Activated CD8-positive, alpha-beta memory T cell treated with anti-CD3 and anti-CD28 coated beads for 36 hours (primary cell): ENCODE results near the gene SPATS2. TPM values are rescaled to one million over a fixed set of nuclear protein-coding genes. Genes with fewer than 3 reads are reported as not detected.
"Not testable (repeated sequence)": the region's sequence is repeated elsewhere in the genome, so short reads cannot be mapped to it uniquely, and the experiment has no call there.

ENCODE experiments used
- CTCF ChIA-PET: fragments of 350-600 bp; sonication (Branson Sonifier 250); formaldehyde crosslinking; loops from one replicate; lab custom pipeline; 2021; ENCODE audit warnings: antibody characterized with exemption; lab: Charles Lee
- POLR2A ChIA-PET: fragments of 350-600 bp; sonication (Branson Sonifier 250); formaldehyde crosslinking; loops from one replicate; lab custom pipeline; 2021; ENCODE audit warnings: antibody characterized with exemption; lab: Charles Lee
- total RNA-seq, 2 experiments: library from RNA; stranded (reverse); gene quantifications; one replicate each; pipeline ENCODE4 v1.2.3, GENCODE V29; 2021

The SPATS2 gene
- 10 to 100 TPM in 1 of 2 experiments, 1 to 10 TPM in 1; 9.6 to 11.7 TPM for total RNA-seq

DNA sequence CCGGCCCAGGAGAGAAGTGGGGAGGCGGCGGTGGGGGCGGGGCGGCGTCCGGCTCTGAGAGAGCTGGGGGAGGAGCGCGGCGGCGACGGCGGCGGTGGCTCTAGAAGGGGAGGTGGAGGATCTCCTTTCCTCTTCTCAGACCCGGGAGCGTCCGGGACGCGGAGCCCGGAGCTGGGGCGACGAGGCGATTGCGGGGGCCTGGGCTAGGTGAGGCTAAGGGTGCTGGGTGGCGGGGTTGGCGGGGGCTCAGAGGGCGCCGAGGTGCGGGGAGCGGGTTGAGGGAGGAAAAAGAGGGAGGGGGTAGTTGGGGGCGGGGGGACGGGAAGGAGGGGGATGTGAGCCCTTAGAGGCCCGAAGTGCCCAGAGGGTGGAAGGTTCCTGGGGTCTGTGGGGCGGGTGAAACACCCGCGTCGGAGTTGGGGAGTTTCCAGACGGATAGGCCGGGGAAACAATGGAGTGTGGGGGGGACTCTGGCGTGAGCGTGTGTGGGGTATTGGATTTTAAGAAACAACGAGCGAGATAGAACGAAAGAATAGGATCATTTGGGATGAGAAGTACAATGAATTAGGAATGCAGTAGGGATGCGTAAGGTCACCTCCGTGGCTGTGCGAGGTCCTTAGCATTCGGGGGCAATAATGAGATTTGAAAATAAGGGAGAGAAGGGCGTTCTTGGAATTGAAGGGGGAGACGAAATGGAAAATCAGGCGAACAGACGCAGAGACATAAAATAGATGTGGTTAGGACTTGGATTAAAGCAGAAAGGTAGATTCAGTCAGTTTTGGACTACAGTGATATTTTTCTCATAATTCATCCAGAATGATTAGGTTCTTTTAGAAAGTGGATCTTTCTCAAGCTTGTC, at the start of gene SPATS2:
SPATS2 (plus strand) TSS at position 82 of the 859 bp plus-strand sequence. CDS start 93,551 bp downstream, outside the sequence.
- ChIA-PET CTCF (interaction anchor here (1.3 to 2.1 kb wide), 4 partner anchors 10 to 147 kb away, joined by 3 to 14 read pairs (median 12); no protein-coding TSS in a partner anchor), POLR2A (interaction anchor here (0.5 to 1.7 kb wide), 12 partner anchors 10 to 374 kb away, joined by 3 to 16 read pairs (median 4); partner anchors contain the start of genes TMBIM6, TROAP, TUBA1B and TUBA1C)

DNA sequence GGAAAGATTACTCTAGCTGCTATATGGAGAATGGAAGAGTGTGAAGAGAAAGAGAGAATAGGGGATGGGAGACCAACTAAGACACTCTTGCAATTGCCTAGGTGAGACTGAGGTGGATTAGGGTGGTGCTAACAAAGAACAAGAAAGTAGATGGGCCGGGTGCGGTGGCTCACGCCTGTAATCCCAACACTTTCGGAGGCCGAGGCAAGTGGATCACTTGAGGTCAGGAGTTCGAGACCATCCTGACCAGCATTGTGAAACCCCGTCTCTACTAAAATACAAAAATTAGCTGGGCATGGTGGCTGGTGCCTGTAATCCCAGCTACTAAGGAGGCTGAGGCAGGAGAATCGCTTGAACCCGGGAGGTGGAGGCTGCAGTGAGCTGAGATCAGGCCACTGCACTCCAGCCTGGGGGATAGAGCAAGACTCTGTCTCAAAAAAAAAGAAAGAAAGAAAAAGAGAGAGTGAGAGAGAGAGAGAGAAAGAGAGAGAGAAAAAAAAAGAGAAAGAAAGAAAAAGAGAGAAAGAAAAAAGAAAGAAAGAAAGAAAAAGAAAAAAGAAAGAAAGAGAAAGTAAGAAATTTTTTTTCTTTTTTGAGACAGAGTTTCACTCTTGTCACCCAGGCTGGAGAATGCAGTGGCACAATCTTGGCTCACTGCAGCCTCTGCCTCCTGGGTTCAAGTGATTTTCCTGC, 46.7 kb upstream of the SPATS2 start:
- CTCF ChIA-PET, result interaction anchor here (4.2 kb wide), 1 partner anchor 26 kb away, joined by 17 read pairs; the partner anchor contains the start of gene DNAJC22
- POLR2A ChIA-PET, result not testable (repeated sequence)

DNA sequence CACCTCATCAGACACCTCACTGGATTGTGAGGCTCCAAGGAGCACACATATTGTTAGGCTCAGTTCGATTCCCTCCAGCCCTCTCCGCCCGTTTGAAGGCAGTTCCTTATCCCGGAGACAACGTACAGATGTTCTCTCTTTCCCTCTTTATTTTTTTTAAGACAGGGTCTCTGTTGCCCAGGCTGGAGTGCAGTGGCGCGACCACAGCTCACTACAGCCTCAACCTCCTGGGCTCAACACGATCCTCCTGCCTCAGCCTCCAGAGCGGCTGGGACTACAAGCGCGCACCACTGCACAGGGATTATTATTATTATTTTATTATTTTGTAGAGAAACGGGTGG, 44.9 kb upstream of the SPATS2 start:
- ChIA-PET CTCF (interaction anchor here (0.8 to 4.2 kb wide), 6 partner anchors 9 to 34 kb away, joined by 3 to 17 read pairs (median 8); partner anchors contain the start of genes DNAJC22 and PRPH), POLR2A (interaction anchor here (0.8 to 1.6 kb wide), 4 partner anchors 20 to 397 kb away, joined by 3 to 6 read pairs (median 4); partner anchors contain the start of genes FKBP11 and SPATS2)

DNA sequence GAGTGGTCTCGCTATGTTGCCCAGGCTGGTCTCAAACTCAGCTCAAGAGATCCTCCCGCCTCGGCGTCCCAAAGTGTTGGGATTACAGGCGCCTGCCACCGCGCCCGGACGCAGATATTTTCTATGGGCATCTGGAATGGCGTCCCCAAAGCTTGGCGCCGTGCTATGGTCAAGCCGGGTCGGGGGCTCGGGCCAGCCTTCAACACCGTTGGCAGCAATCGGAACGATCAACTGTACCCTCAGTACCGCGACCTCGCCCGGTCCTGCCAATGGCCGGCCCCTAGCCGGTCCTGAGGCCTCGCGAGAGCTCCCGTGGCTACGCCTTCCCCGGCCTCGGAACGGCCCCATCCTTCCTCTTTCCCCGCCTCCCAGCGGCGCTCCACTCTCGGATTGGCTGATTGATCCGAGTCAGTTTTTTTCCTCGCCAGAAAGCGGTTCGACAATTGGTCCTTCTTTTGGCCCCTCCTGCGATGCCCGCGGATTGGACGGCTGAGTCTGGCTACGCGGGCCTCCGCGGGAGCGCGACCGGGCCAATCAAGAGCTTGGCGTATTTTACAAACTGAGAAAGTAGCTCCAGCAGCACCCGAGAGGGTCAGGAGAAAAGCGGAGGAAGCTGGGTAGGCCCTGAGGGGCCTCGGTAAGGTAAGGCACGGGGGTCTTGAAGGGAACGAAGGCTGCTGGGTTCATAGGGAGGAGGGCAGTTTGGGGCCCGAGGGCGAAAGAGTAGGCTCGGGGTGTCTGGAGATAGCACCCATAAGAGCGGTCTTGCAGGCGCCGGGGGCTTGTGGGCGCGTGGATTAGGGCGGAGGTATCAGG, 44.3 kb upstream of the SPATS2 start, which contains the start of gene TROAP:
TROAP (plus strand) TSS at position 548 of the 816 bp plus-strand sequence. CDS start 354 bp downstream, outside the sequence.
- POLR2A ChIA-PET, result interaction anchor here (0.8 to 1.6 kb wide), 4 partner anchors 20 to 398 kb away, joined by 3 to 6 read pairs (median 4); partner anchors contain the start of genes FKBP11 and SPATS2
- CTCF ChIA-PET, result interaction anchor here (1.0 to 4.2 kb wide), 6 partner anchors 9 to 35 kb away, joined by 3 to 17 read pairs (median 8); partner anchors contain the start of genes DNAJC22 and PRPH

- POLR2A ChIA-PET, result interaction anchor here (1.5 to 1.6 kb wide), 2 partner anchors 19 to 43 kb away, joined by 5 to 6 read pairs; partner anchors contain the start of gene SPATS2
- CTCF ChIA-PET, result interaction anchor here (1.0 to 4.2 kb wide), 5 partner anchors 19 to 35 kb away, joined by 3 to 17 read pairs (median 11); partner anchors contain the start of genes DNAJC22 and PRPH
Observed at GRCh38 chr12:49323524-49324097, 43.7 kb upstream of the SPATS2 start.

GRCh38 chr12:49325606-49326005, 41.7 kb upstream of the SPATS2 start:
- ChIA-PET CTCF (interaction anchor here (2.2 kb wide), 1 partner anchor 33 kb away, joined by 5 read pairs; no protein-coding TSS in a partner anchor), POLR2A (no interaction called here)

DNA sequence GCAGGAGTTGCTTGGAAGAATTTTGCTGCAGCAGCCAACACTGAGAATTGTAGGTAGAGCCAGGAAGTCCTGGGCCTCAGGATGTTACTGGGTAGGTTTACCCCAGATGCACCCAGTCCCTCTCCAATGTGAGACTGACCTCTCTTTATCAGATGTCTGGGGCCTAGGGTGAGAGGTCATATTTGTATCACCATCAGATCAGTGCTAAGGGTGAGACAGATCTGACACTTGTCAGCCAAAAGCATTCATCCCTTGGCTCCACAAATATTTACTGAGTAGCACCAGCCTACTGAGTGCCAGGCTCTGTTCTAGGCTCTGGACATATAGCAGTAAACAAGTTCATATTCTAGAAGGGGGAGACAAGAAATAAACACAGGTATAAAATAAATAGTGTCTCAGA, 39.9 kb upstream of the SPATS2 start:
- ChIA-PET CTCF (no interaction called here), POLR2A (no interaction called here)

GRCh38 chr12:49327887-49328286, 39.4 kb upstream of the SPATS2 start:
- ChIA-PET POLR2A (no interaction called here), CTCF (interaction anchor here (0.7 kb wide), 1 partner anchor 10 kb away, joined by 4 read pairs; no protein-coding TSS in a partner anchor)

- POLR2A ChIA-PET, result no interaction called here
Observed at GRCh38 chr12:49328816-49329215, 38.4 kb upstream of the SPATS2 start.

DNA sequence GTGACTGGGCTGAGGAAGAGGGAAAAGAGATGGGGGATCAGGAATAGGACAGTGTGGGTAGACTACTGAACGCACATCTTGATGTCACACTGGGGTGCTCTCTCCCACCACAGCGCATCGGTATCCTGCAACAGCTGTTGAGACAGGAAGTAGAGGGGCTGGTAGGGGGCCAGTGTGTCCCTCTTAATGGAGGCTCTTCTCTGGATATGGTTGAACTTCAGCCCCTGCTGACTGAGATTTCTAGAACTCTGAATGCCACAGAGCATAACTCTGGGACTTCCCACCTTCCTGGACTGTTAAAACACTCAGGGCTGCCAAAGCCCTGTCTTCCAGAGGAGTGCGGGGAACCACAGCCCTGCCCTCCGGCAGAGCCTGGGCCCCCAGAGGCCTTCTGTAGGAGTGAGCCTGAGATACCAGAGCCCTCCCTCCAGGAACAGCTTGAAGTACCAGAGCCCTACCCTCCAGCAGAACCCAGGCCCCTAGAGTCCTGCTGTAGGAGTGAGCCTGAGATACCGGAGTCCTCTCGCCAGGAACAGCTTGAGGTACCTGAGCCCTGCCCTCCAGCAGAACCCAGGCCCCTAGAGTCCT, 37.1 kb upstream of the SPATS2 start:
- ChIA-PET POLR2A (no interaction called here), CTCF (interaction anchor here (1.9 to 3.5 kb wide), 2 partner anchors 13 to 28 kb away, joined by 4 to 31 read pairs; no protein-coding TSS in a partner anchor)

More at GRCh38 chr12:49328816-49329215, 38.4 kb upstream of the SPATS2 start:
- CTCF ChIA-PET, result interaction anchor here (1.9 kb wide), 1 partner anchor 30 kb away, joined by 4 read pairs; no protein-coding TSS in a partner anchor

GRCh38 chr12:49330631-49331379, 36.5 kb upstream of the SPATS2 start:
- CTCF ChIA-PET, result interaction anchor here (0.6 to 3.5 kb wide), 7 partner anchors 8 to 42 kb away, joined by 3 to 31 read pairs (median 6); partner anchors contain the start of genes DNAJC22, PRPH and TROAP
- POLR2A ChIA-PET, result no interaction called here

GRCh38 chr12:49331380-49332222, 35.7 kb upstream of the SPATS2 start:
- ChIA-PET CTCF (interaction anchor here (0.6 to 3.5 kb wide), 10 partner anchors 9 to 184 kb away, joined by 3 to 31 read pairs (median 5); partner anchors contain the start of genes DNAJC22, PRPH and TROAP), POLR2A (no interaction called here)

DNA sequence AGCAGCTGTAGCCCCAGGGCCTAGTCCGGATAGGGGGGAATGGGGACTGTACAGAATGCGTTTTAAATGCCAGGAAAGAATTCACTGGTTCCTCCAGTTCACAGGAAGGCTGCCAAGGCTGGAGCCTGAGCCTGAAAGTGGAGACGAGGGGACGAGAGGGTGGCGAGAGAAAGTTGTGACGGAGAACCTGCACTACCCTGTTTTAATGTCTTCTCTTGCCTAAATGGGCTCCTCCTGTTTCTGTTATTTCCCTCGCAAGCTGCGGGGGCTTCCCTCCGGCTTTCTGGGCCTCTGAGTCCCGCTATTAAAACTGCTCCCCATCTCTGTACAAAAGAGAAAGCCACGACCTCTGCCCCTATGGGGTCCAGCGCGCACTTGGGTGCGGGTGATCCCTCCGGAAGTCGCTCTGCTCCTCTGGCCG, 34.8 kb upstream of the SPATS2 start:
- ChIA-PET CTCF (interaction anchor here (0.6 to 3.5 kb wide), 9 partner anchors 10 to 474 kb away, joined by 3 to 31 read pairs (median 6); partner anchors contain the start of genes DNAJC22, PRPH and TROAP), POLR2A (no interaction called here)

- CTCF ChIA-PET, result interaction anchor here (0.6 to 3.5 kb wide), 7 partner anchors 10 to 475 kb away, joined by 3 to 31 read pairs (median 4); partner anchors contain the start of gene PRPH
- POLR2A ChIA-PET, result no interaction called here
Observed at GRCh38 chr12:49332891-49333371, 34.3 kb upstream of the SPATS2 start.

GRCh38 chr12:49333778-49334177, 33.5 kb upstream of the SPATS2 start:
- POLR2A ChIA-PET, result not testable (repeated sequence)
- CTCF ChIA-PET, result interaction anchor here (1.0 to 3.5 kb wide), 4 partner anchors 13 to 113 kb away, joined by 3 to 28 read pairs (median 8); partner anchors contain the start of genes DNAJC22 and PRPH
